Gastrocnemius medialis (tissue), 4 donors: ENCODE data around the gene LRP2BP. TPM values are rescaled to one million over a fixed set of nuclear protein-coding genes. Genes with fewer than 3 reads are reported as not detected.

Experiments used
- ATAC-seq, 2 donors: fragments of 150-250 bp; one replicate each; pipeline ENCODE4 v1.9.1; 2016
- DNase-seq, 2 donors: peaks; one replicate each; pipeline ENCODE4 v3.0.0-alpha.2; 2019
- H3K27ac ChIP-seq, 4 donors: fragments of 200-600 bp; sonication (generic); 1 replicate in 1 of 4; 2 replicates in 3 of 4; pipeline ENCODE4 v1.5.1; 2016 to 2018; ENCODE audit warnings: mild to moderate bottlenecking in 2 of 4, moderate library complexity in 1 of 4
- H3K27me3 ChIP-seq, 3 donors: fragments of 200-600 bp; sonication (generic) in 2 of 3; 1 replicate in 1 of 3; 2 replicates in 2 of 3; pipeline versions ENCODE4 v1.5.1 to v1.6.0; 2016 to 2019; ENCODE audit warnings: mild to moderate bottlenecking in 1 of 3, moderate library complexity in 1 of 3
- H3K36me3 ChIP-seq, 2 donors: fragments of 200-600 bp; sonication (generic) in 1 of 2; one replicate each; pipeline ENCODE4 v1.5.1; 2017 to 2018
- H3K4me1 ChIP-seq, 2 donors: fragments of 200-600 bp; sonication (generic) in 1 of 2; one replicate each; pipeline ENCODE4 v1.5.1; 2016 to 2017; ENCODE audit warnings: mild to moderate bottlenecking in 2 of 2
- H3K4me3 ChIP-seq, 4 donors: fragments of 200-600 bp; sonication (generic) in 3 of 4; 1 replicate in 1 of 4; 2 replicates in 3 of 4; pipeline ENCODE4 v1.5.1; 2016 to 2019; ENCODE audit warnings: mild to moderate bottlenecking in 2 of 4
- H3K9me3 ChIP-seq, 3 donors: fragments of 200-600 bp; sonication (generic) in 2 of 3; 1 replicate in 1 of 3; 2 replicates in 2 of 3; pipeline ENCODE4 v1.5.1; 2016 to 2019
- POLR2A ChIP-seq, 2 donors: fragments of 450-650 bp; IDR thresholded peaks; one replicate each; pipeline ENCODE4 v1.6.1; 2017; ENCODE audit warnings: antibody characterized with exemption in 2 of 2, mild to moderate bottlenecking in 2 of 2, moderate library complexity in 2 of 2
- in situ Hi-C, 4 donors: fragments of 200-750 bp; cut with MboI; loops; one replicate each; pipeline versions ENCODE4 v1.15.0 to v1.8.0; 2017; ENCODE audit warnings: low sequenced_read_pairs in 4 of 4
- intact Hi-C: fragments of 100-400 bp; cut with DNase I; formaldehyde crosslinking; loops from one replicate; pipeline ENCODE4 v1.15.1; 2023; ENCODE audit warnings: low total_unique reads
- total RNA-seq, 4 donors: library from RNA; depleted of rRNA; stranded (reverse); fragments of >200 nt; gene quantifications; one replicate each; pipeline versions ENCODE4 v1.1.0 to v1.2.3, GENCODE V29; 2016
- TF ChIP-seq, protein P1 (sequence below), 5 experiments: fragments of 450-650 bp in 3 of 5; fragments of 200-600 bp in 2 of 5; sonication (generic) in 2 of 5; IDR thresholded peaks in 4 of 5; conservative IDR thresholded peaks in 1 of 5; 1 replicate in 4 of 5; 2 replicates in 1 of 5; pipeline ENCODE4 v1.5.1; 2016 to 2019; ENCODE audit warnings: antibody characterized with exemption in 5 of 5, mild to moderate bottlenecking in 3 of 5, moderate library complexity in 3 of 5

Gene LRP2BP
- total RNA-seq, 4 donors from 2014 or later: 0.20 to 2.0 (median 0.51) TPM

DNA sequence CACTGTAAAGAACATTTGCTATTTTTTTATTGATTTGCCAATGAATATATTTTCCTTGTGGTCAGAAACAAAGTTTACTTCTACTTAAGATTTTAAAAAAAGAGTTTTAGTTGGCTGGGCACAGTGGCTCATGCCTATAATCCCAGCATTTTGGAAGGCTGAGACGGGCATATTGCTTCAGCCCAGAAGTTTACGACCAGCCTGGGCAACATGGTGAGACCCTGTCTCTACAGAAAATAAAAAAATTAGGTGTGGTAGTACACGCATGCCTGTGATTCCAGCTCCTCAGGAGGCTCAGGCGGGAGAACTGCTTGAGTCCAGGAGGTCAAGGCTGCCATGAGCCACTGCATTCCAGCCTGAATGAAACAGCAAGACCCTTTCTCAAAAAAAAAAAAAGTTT, 36.8 kb downstream of the LRP2BP start:
- DNase-seq: no peak
- Histone ChIP-seq H3K27me3 (no peaks in the 10 kb centered on the region), H3K27ac (no peak overlapping the region), H3K4me1 (no peaks in the 10 kb centered on the region), H3K4me3 (no peak overlapping the region), H3K9me3 (no peaks in the 10 kb centered on the region), H3K36me3 (no peaks in the 10 kb centered on the region)
- no peak for ATAC-seq
- intact Hi-C loops (no loop called here), in situ Hi-C loops (no loop called here)
- TF ChIP-seq POLR2A (IDR thresholded peaks at IDR 0.05): no peak
- TF ChIP-seq, protein P1, sequence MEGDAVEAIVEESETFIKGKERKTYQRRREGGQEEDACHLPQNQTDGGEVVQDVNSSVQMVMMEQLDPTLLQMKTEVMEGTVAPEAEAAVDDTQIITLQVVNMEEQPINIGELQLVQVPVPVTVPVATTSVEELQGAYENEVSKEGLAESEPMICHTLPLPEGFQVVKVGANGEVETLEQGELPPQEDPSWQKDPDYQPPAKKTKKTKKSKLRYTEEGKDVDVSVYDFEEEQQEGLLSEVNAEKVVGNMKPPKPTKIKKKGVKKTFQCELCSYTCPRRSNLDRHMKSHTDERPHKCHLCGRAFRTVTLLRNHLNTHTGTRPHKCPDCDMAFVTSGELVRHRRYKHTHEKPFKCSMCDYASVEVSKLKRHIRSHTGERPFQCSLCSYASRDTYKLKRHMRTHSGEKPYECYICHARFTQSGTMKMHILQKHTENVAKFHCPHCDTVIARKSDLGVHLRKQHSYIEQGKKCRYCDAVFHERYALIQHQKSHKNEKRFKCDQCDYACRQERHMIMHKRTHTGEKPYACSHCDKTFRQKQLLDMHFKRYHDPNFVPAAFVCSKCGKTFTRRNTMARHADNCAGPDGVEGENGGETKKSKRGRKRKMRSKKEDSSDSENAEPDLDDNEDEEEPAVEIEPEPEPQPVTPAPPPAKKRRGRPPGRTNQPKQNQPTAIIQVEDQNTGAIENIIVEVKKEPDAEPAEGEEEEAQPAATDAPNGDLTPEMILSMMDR (IDR thresholded peaks at IDR 0.05 in 4 of 5, conservative IDR thresholded peaks at IDR 0.05 in 1 of 5): no peak

DNA sequence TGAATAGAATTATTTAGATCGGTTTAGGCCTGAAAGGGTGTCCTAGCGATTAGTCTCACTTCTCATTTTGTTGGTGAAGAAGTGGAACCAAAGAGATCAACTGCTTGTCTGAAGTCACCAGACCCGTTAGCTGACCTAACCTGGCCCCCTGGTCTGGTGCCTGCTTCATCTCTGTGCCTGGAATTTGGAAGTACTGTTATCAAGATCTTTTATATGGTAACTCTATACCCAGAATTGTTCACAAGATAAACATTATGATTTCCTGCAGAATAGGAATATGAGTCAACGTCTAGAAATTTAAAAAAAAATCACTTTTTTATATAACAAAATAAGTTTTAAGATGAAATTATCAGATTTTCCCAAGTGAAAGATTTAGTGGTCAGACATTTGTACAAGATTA, 37.2 kb downstream of the LRP2BP start:
- TF ChIP-seq, protein P1 (IDR thresholded peaks at IDR 0.05 in 4 of 5, conservative IDR thresholded peaks at IDR 0.05 in 1 of 5): no peak
- TF ChIP-seq POLR2A (IDR thresholded peaks at IDR 0.05): no peak
- Histone ChIP-seq H3K4me3 (no peak overlapping the region), H3K36me3 (no peaks in the 10 kb centered on the region), H3K27me3 (no peaks in the 10 kb centered on the region), H3K9me3 (no peaks in the 10 kb centered on the region), H3K4me1 (no peaks in the 10 kb centered on the region), H3K27ac (no peak overlapping the region)
- no peak for DNase-seq
- no peak for ATAC-seq
- in situ Hi-C loops (no loop called here), intact Hi-C loops (no loop called here)

DNA sequence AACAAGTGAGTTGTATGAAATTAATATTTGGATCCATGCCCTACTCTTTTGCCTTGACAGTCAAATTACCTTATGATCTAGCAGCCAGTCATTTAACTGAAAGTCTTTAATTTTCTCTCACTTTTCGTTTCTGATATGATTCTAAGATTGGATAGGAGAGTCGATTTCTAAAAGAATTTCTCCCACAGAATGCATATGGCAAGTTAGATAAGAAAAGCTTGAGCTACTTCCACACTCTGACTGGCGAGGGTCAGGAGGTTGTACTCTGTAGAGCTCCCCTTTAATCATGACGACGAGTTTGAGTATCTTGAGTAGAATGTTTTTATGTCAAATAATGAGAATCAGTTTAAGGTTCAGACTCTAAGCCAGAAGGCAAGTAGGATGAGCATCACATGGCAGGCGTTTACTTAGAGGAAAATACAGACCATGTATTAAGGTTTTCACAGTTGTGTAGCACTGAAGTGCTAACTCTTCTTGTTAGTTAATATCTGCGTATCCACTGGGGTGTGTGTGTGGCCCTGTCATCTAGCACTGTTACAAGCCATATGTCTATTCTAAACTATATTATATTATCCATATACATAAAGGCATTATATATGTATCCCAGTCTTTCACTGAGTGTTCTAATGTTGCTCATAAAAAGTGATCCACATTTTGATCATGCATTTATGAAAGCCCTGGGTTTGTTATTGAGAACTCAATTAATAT, 37.8 kb downstream of the LRP2BP start:
- Histone ChIP-seq H3K27me3 (no peaks in the 10 kb centered on the region), H3K36me3 (no peaks in the 10 kb centered on the region), H3K9me3 (no peaks in the 10 kb centered on the region), H3K27ac (no peak overlapping the region), H3K4me1 (no peaks in the 10 kb centered on the region), H3K4me3 (no peak overlapping the region)
- in situ Hi-C loops: no loop called here
- ATAC-seq (no peak), DNase-seq (no peak)
- intact Hi-C loops: no loop called here
- TF ChIP-seq POLR2A (IDR thresholded peaks at IDR 0.05): no peak
- TF ChIP-seq, protein P1 (IDR thresholded peaks at IDR 0.05 in 4 of 5, conservative IDR thresholded peaks at IDR 0.05 in 1 of 5): no peak

DNA sequence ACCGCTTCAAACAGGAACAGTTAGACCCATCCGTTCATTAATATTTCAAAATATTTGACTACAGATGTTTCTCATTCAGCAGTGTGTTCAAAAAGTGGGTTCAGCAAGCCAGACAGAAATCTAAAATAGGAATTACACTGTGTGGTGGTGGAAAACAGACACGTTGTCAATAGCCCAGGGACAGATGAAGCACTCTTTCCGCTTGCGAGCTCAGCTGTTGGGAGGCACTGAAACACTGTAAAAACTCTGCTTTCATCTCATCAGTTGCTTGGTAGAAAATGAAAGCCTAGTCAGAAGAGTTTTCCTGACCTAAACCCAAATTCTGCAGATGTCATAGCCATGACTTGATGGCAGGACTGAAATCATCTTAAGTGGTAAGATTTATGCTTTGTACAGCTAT, 38.5 kb downstream of the LRP2BP start:
- Histone ChIP-seq H3K27ac (no peak overlapping the region), H3K4me1 (no peaks in the 10 kb centered on the region), H3K9me3 (no peaks in the 10 kb centered on the region), H3K36me3 (no peaks in the 10 kb centered on the region), H3K27me3 (no peaks in the 10 kb centered on the region), H3K4me3 (no peak overlapping the region)
- TF ChIP-seq, protein P1 (IDR thresholded peaks at IDR 0.05 in 4 of 5, conservative IDR thresholded peaks at IDR 0.05 in 1 of 5): no peak
- no peak for TF ChIP-seq POLR2A (IDR thresholded peaks at IDR 0.05)
- in situ Hi-C loops (no loop called here), intact Hi-C loops (no loop called here)
- DNase-seq (no peak), ATAC-seq (no peak)

DNA sequence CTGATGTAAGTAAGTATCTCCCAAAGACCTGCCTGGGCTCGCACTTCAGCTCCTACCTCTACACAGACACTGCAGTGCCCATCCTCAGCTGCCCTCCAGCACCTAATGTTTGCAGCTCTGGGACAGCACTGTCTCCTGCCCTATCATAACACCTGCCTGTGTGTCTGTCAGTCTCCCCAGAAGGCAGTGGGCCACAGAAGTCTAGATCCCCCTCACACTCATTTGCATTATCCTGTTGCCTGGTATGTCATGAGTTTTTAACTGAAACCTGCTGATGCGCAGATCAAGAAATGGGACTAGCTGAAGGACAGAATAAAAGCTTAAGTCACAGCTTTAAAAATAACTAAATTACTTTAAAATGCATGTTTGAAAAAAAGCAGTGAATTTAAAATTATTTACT, 43.0 kb downstream of the LRP2BP start:
- Histone ChIP-seq H3K27me3 (no peaks in the 10 kb centered on the region), H3K27ac (no peak overlapping the region), H3K4me1 (no peaks in the 10 kb centered on the region), H3K9me3 (no peaks in the 10 kb centered on the region), H3K4me3 (no peak overlapping the region), H3K36me3 (peaks cover 0 to 28% of the 10 kb centered on the region in 2 donors)
- no peak for TF ChIP-seq POLR2A (IDR thresholded peaks at IDR 0.05)
- TF ChIP-seq, protein P1 (IDR thresholded peaks at IDR 0.05 in 4 of 5, conservative IDR thresholded peaks at IDR 0.05 in 1 of 5): no peak
- intact Hi-C loops: no loop called here
- in situ Hi-C loops: no loop called here
- DNase-seq (no peak), ATAC-seq (no peak)
